HFFc6 (cell line): ENCODE measurements around the gene PREX1. TPM values are rescaled to one million over a fixed set of nuclear protein-coding genes. Genes with fewer than 3 reads are reported as not detected.

Experiments used
- DNase-seq: peaks from one replicate; pipeline ENCODE4 v3.0.0-alpha.2; 2018
- H3K27ac Mint-ChIP-seq: 2 replicates; pipeline ENCODE4 v1.8.0; 2020; ENCODE audit warnings: mild to moderate bottlenecking, mixed read lengths
- H3K27me3 Mint-ChIP-seq: 2 replicates; pipeline ENCODE4 v1.8.0; 2021; ENCODE audit warnings: mild to moderate bottlenecking, moderate library complexity, mixed read lengths; ENCODE audit not compliant: insufficient read depth
- H3K36me3 Mint-ChIP-seq: 2 replicates; pipeline ENCODE4 v1.8.0; 2021; ENCODE audit warnings: low read depth, mixed read lengths
- H3K4me1 Mint-ChIP-seq: 2 replicates; pipeline ENCODE4 v1.8.0; 2020; ENCODE audit warnings: low read depth, mixed read lengths
- H3K4me3 Mint-ChIP-seq: 2 replicates; pipeline ENCODE4 v1.8.0; 2020; ENCODE audit warnings: mild to moderate bottlenecking, moderate library complexity, mixed read lengths
- H3K9me3 Mint-ChIP-seq: 2 replicates; pipeline ENCODE4 v1.8.0; 2020; ENCODE audit warnings: mild to moderate bottlenecking, mixed read lengths
- CTCF ChIP-seq: fragments of 200-600 bp; sonication (generic); IDR thresholded peaks from 2 replicates; pipeline ENCODE4 v1.5.0; 2021; ENCODE audit warnings: antibody characterized with exemption, mild to moderate bottlenecking
- total RNA-seq, 6 experiments: library from RNA; stranded (reverse); fragmentation: NEBNext Ultra II Directional; extraction: Animal tissue kit (Norgen Biotek cat#: 25700); gene quantifications; 2 replicates in 1 of 6; 3 replicates in 5 of 6; pipeline ENCODE4 v1.2.3, GENCODE V29; 2021

PREX1 gene
- total RNA-seq, 6 experiments from 2014 or later = 1.8 to 4.1 (median 2.8) TPM

- H3K27ac Mint-ChIP-seq = no peak overlapping the region
- TF ChIP-seq CTCF = no peak
- no peaks in the 10 kb centered on the region for H3K36me3 Mint-ChIP-seq
- DNase-seq = no peak
- H3K4me1 Mint-ChIP-seq = no peaks in the 10 kb centered on the region
- no peaks in the 10 kb centered on the region for H3K9me3 Mint-ChIP-seq
- H3K4me3 Mint-ChIP-seq = no peak overlapping the region
- peaks cover 24% of the 10 kb centered on the region for H3K27me3 Mint-ChIP-seq
These were observed 39.1 kb upstream of the PREX1 start for GRCh38 chr20:48866936-48867335.

- Mint-ChIP-seq H3K36me3 (no peaks in the 10 kb centered on the region), H3K27ac (no peak overlapping the region), H3K4me3 (no peak overlapping the region), H3K9me3 (no peaks in the 10 kb centered on the region), H3K4me1 (no peaks in the 10 kb centered on the region), H3K27me3 (peaks cover 25% of the 10 kb centered on the region)
- no peak for DNase-seq
- TF ChIP-seq CTCF = no peak
These were observed 37.0 kb upstream of the PREX1 start for GRCh38 chr20:48864738-48865318.

- H3K4me1 Mint-ChIP-seq = no peaks in the 10 kb centered on the region
- no peak overlapping the region for H3K4me3 Mint-ChIP-seq
- H3K36me3 Mint-ChIP-seq = no peaks in the 10 kb centered on the region
- no peak for DNase-seq
- TF ChIP-seq CTCF = no peak
- H3K9me3 Mint-ChIP-seq = no peaks in the 10 kb centered on the region
- H3K27ac Mint-ChIP-seq = no peak overlapping the region
- peaks cover 26% of the 10 kb centered on the region for H3K27me3 Mint-ChIP-seq
These were observed 36.5 kb upstream of the PREX1 start for GRCh38 chr20:48864254-48864653.

- Mint-ChIP-seq H3K9me3 (no peaks in the 10 kb centered on the region), H3K36me3 (no peaks in the 10 kb centered on the region), H3K4me1 (no peaks in the 10 kb centered on the region), H3K4me3 (no peak overlapping the region), H3K27me3 (peaks cover 27% of the 10 kb centered on the region), H3K27ac (no peak overlapping the region)
- DNase-seq = no peak
- TF ChIP-seq CTCF = no peak
These were observed 34.5 kb upstream of the PREX1 start for GRCh38 chr20:48862279-48862678.

GRCh38 chr20:48861444-48861843 lies 33.6 kb upstream of the PREX1 start:
- H3K27ac Mint-ChIP-seq = no peak overlapping the region
- no peak for DNase-seq
- TF ChIP-seq CTCF = no peak
- no peak overlapping the region for H3K4me3 Mint-ChIP-seq
- H3K4me1 Mint-ChIP-seq = no peaks in the 10 kb centered on the region
- peaks cover 20% of the 10 kb centered on the region for H3K27me3 Mint-ChIP-seq
- H3K36me3 Mint-ChIP-seq = no peaks in the 10 kb centered on the region
- H3K9me3 Mint-ChIP-seq = no peaks in the 10 kb centered on the region
